ENCODE measurements around the gene ISL2. TPM values are rescaled to one million over a fixed set of nuclear protein-coding genes. Genes with fewer than 3 reads are reported as not detected.

Gene ISL2
- total and polyA plus RNA-seq, 9 donors: not detected

DNA sequence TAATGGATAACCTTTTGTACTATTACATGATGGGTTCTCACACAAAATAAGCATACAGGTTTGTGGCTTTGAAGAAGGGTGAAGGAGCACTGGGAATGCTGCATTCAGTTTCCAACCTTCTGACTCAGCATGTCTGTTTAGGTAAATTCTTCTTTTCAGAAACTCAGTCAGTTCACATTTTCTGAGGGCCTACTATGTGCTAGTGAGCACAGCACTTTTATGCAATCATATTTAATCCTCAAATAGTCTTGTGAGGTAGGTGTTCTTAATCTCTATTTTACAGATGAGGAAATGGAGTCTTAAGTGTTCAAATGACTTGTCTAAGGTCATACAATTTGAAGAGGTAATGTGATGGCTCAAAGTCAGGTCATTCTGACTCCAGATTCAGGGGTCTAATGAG lies 41.2 kb downstream of the ISL2 start:
- no peak for TF ChIP-seq POLR2A (IDR thresholded peaks at IDR 0.05)
- TF ChIP-seq, protein P1, sequence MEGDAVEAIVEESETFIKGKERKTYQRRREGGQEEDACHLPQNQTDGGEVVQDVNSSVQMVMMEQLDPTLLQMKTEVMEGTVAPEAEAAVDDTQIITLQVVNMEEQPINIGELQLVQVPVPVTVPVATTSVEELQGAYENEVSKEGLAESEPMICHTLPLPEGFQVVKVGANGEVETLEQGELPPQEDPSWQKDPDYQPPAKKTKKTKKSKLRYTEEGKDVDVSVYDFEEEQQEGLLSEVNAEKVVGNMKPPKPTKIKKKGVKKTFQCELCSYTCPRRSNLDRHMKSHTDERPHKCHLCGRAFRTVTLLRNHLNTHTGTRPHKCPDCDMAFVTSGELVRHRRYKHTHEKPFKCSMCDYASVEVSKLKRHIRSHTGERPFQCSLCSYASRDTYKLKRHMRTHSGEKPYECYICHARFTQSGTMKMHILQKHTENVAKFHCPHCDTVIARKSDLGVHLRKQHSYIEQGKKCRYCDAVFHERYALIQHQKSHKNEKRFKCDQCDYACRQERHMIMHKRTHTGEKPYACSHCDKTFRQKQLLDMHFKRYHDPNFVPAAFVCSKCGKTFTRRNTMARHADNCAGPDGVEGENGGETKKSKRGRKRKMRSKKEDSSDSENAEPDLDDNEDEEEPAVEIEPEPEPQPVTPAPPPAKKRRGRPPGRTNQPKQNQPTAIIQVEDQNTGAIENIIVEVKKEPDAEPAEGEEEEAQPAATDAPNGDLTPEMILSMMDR (IDR thresholded peaks at IDR 0.05): no peak
- no peak for TF ChIP-seq EP300 (IDR thresholded peaks at IDR 0.05)
- H3K36me3 ChIP-seq: no peaks in the 10 kb centered on the region
- H3K27me3 ChIP-seq: no peaks in the 10 kb centered on the region
- H3K9me3 ChIP-seq: no peaks in the 10 kb centered on the region
- no peak for DNase-seq
- H3K4me1 ChIP-seq (ENCODE audit: insufficient read depth): no peaks in the 10 kb centered on the region
- intact Hi-C loops (cut with DNase I): no loop called here
- no peak overlapping the region for H3K27ac ChIP-seq
- H3K4me3 ChIP-seq: no peak overlapping the region

DNA sequence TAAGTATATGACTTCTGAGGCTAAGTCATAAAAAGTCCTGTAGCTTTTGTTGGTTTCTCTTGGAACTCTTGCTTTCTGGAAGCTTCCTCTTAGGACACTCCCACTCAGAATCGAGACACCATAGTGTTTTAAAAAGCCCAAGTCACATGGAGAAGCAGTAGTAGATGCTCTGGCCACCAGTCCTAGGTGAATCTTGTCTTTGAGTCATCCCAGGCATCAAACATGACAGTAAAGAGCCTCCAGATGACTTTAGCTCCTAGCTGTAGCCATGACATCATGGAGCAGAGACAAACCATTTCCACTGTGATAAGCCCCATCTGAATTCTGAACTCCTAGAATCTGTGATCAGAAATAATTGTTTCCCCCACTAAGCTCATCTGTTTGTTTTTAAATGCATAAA lies 42.1 kb downstream of the ISL2 start:
- H3K27ac ChIP-seq: no peak overlapping the region
- no peak for DNase-seq
- 89 to 100% (median 96%) methylated on average over 1 of the region's 1 CpG for WGBS, 3 donors

DNA sequence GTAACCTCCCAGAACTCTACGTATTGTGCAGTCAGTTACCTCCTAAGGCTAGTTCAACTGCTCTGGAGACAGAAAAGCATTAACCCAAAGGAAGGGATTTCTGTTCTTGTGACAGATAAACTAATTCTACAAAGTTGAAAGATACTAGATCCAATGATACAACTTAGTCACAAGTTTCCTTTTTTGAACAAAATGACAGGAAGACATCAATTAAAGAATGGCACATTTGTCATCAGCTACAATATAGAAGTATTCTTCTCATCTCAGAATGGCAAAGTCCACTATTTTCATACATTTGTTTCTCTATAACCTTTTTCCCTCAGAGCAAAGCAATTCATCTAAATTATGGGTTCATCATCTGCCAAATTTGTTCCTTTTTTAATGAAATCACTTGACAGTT lies 43.7 kb downstream of the ISL2 start:
- TF ChIP-seq, protein P1 (IDR thresholded peaks at IDR 0.05): no peak
- TF ChIP-seq POLR2A (IDR thresholded peaks at IDR 0.05) (no peak), EP300 (IDR thresholded peaks at IDR 0.05) (no peak)
- WGBS, 3 donors: 94 to 100% (median 97%) methylated on average over 1 of the region's 1 CpG
- intact Hi-C loops (cut with DNase I): no loop called here
- Histone ChIP-seq H3K9me3 (no peaks in the 10 kb centered on the region), H3K27ac (no peak overlapping the region), H3K4me3 (no peak overlapping the region), H3K36me3 (no peaks in the 10 kb centered on the region), H3K4me1 (ENCODE audit: insufficient read depth) (no peaks in the 10 kb centered on the region), H3K27me3 (no peaks in the 10 kb centered on the region)
- no peak for DNase-seq

More for the DNA sequence above, 42.1 kb downstream of the ISL2 start:
- TF ChIP-seq EP300 (IDR thresholded peaks at IDR 0.05) (no peak), POLR2A (IDR thresholded peaks at IDR 0.05) (no peak)
- TF ChIP-seq, protein P1 (IDR thresholded peaks at IDR 0.05): no peak
- H3K4me3 ChIP-seq: no peak overlapping the region
- no peaks in the 10 kb centered on the region for H3K36me3 ChIP-seq
- no peaks in the 10 kb centered on the region for H3K9me3 ChIP-seq
- no peaks in the 10 kb centered on the region for H3K4me1 ChIP-seq (ENCODE audit: insufficient read depth)
- intact Hi-C loops (cut with DNase I): no loop called here
- no peaks in the 10 kb centered on the region for H3K27me3 ChIP-seq

DNA sequence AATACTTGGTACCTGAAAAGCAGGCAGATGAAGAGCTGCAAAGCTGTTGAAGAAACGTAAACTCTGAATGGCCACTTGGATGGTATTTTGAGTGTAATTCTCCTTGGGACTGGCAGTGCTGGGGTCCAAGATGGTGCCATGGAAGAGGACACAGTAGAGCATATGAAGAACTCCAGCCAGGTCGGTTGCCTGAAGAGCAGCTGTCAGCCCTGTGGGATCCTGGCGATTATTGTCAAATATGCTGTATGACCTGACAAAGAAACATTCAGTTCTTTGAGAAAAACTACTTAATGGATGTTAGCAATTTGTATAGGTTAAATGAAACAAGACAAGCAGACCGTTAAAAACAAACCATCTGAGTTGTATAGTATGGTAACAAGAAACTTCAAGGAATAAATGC lies 44.8 kb downstream of the ISL2 start:
- no peak for TF ChIP-seq POLR2A (IDR thresholded peaks at IDR 0.05)
- TF ChIP-seq EP300 (IDR thresholded peaks at IDR 0.05): no peak
- TF ChIP-seq, protein P1 (IDR thresholded peaks at IDR 0.05): no peak
- WGBS, 3 donors: 92 to 95% (median 94%) methylated on average over 4 of the region's 4 CpGs
- Histone ChIP-seq H3K4me1 (ENCODE audit: insufficient read depth) (no peaks in the 10 kb centered on the region), H3K4me3 (no peak overlapping the region), H3K27me3 (no peaks in the 10 kb centered on the region), H3K27ac (no peak overlapping the region), H3K36me3 (no peaks in the 10 kb centered on the region), H3K9me3 (no peaks in the 10 kb centered on the region)
- intact Hi-C loops (cut with DNase I): no loop called here
- no peak for DNase-seq
